Caco-2 (cell line): ENCODE measurements around the gene RBSN. TPM values are rescaled to one million over a fixed set of nuclear protein-coding genes. Genes with fewer than 3 reads are reported as not detected.

Source experiments
- BruUV-seq: library from RNA; stranded (reverse); fragments of 400-500 nt; replicated peaks from 2 replicates; lab custom pipeline; 2021; lab: Mats Ljungman, UMichigan
- CTCF ChIA-PET: fragments of 300-600 bp; sonication (Branson Sonifier 250); formaldehyde crosslinking; loops from one replicate; lab custom pipeline; 2022; ENCODE audit warnings: antibody characterized with exemption; lab: Charles Lee
- POLR2A ChIA-PET: fragments of 300-600 bp; sonication (Branson Sonifier 250); formaldehyde crosslinking; loops from one replicate; lab custom pipeline; 2022; ENCODE audit warnings: antibody characterized with exemption; lab: Charles Lee
- DNase-seq, 2 experiments: peaks; one replicate each; pipeline versions ENCODE4 v3.0.0 to v3.0.0-alpha.2; 2020 to 2022
- H3K27me3 ChIP-seq: replicated peaks from 2 replicates; pipeline ENCODE4 v1.6.0; 2011; ENCODE audit warnings: low read length; ENCODE audit not compliant: control insufficient read depth, insufficient read depth
- H3K36me3 ChIP-seq: 2 replicates; pipeline ENCODE4 v1.5.1; 2011; ENCODE audit warnings: low read length; ENCODE audit not compliant: control insufficient read depth, insufficient read depth
- H3K4me1 ChIP-seq: fragments of 250-450 bp; sonication (Bioruptor Pico); 2 replicates; pipeline ENCODE4 v1.5.1; 2020; ENCODE audit warnings: mild to moderate bottlenecking
- H3K4me3 ChIP-seq: 2 replicates; pipeline ENCODE4 v1.5.1; 2011; ENCODE audit warnings: low read depth, mild to moderate bottlenecking, control low read depth, low read length
- H3K9me3 ChIP-seq: fragments of 250-450 bp; sonication (Bioruptor Pico); 2 replicates; pipeline ENCODE4 v1.5.1; 2020; ENCODE audit warnings: mild to moderate bottlenecking, moderate library complexity
- H3K27ac Mint-ChIP-seq: one replicate; pipeline ENCODE4 v1.8.0; 2022; ENCODE audit warnings: mixed read lengths; ENCODE audit not compliant: unreplicated experiment
- H3K27me3 Mint-ChIP-seq: one replicate; pipeline ENCODE4 v1.8.0; 2022; ENCODE audit warnings: mixed read lengths; ENCODE audit not compliant: insufficient read depth, unreplicated experiment
- H3K36me3 Mint-ChIP-seq: one replicate; pipeline ENCODE4 v1.8.0; 2022; ENCODE audit warnings: mild to moderate bottlenecking, mixed read lengths; ENCODE audit not compliant: insufficient read depth, unreplicated experiment
- H3K4me1 Mint-ChIP-seq: one replicate; pipeline ENCODE4 v1.8.0; 2022; ENCODE audit warnings: low read depth, mixed read lengths; ENCODE audit not compliant: unreplicated experiment
- H3K4me3 Mint-ChIP-seq: one replicate; pipeline ENCODE4 v1.8.0; 2022; ENCODE audit warnings: mild to moderate bottlenecking, moderate library complexity, mixed read lengths; ENCODE audit not compliant: unreplicated experiment
- H3K9me3 Mint-ChIP-seq: one replicate; pipeline ENCODE4 v1.8.0; 2022; ENCODE audit warnings: mixed read lengths; ENCODE audit not compliant: unreplicated experiment
- CTCF ChIP-seq, 2 experiments: fragments of 200-600 bp in 1 of 2; IDR thresholded peaks; 1 replicate in 1 of 2; 2 replicates in 1 of 2; pipeline versions ENCODE4 v1.5.1 to v1.8.0; 2011 to 2022; ENCODE audit warnings: antibody characterized with exemption in 1 of 2, control low read depth in 1 of 2, inconsistent platforms in 1 of 2, low read depth in 1 of 2, low read length in 1 of 2, mild to moderate bottlenecking in 1 of 2, moderate library complexity in 1 of 2; ENCODE audit not compliant: insufficient read depth in 1 of 2, severe bottlenecking in 1 of 2, unreplicated experiment in 1 of 2
- intact Hi-C: fragments of 100-400 bp; cut with micrococcal nuclease; formaldehyde crosslinking; loops from one replicate; pipeline ENCODE4 v1.10.0; 2022; ENCODE audit not compliant: unreplicated experiment
- total RNA-seq: library from RNA; stranded (reverse); gene quantifications from 2 replicates; pipeline ENCODE4 v1.2.3, GENCODE V29; 2022

Gene RBSN
- total RNA-seq, 1 experiment from 2014 or later, result 19.7 TPM

GRCh38 chr3:15060029-15060428 is 38.9 kb downstream of the RBSN start:
- no peaks in the 10 kb centered on the region for H3K9me3 ChIP-seq
- Mint-ChIP-seq H3K4me3 (no peak overlapping the region), H3K36me3 (peaks cover 63% of the 10 kb centered on the region), H3K4me1 (peaks cover 10% of the 10 kb centered on the region), H3K27me3 (no peaks in the 10 kb centered on the region), H3K9me3 (no peaks in the 10 kb centered on the region), H3K27ac (peak overlapping the region; percentile 25)
- TF ChIP-seq CTCF (IDR thresholded peaks at IDR 0.05; ENCODE audit: insufficient read depth in 1 of 2, low read depth in 1 of 2, low read length in 1 of 2, severe bottlenecking in 1 of 2, unreplicated experiment in 1 of 2), result no peak
- no peak for DNase-seq
- no peaks in the 10 kb centered on the region for H3K27me3 ChIP-seq
- H3K4me1 ChIP-seq, result peaks cover 12% of the 10 kb centered on the region
- no TSS peak for BruUV-seq
- H3K4me3 ChIP-seq, result no peak overlapping the region
- intact Hi-C loops, result no loop called here
- ChIA-PET CTCF (interaction anchor here (0.9 kb wide), 1 partner anchor 9 kb away, joined by 4 read pairs; no protein-coding TSS in a partner anchor), POLR2A (no interaction called here)
- H3K36me3 ChIP-seq, result peaks cover 2% of the 10 kb centered on the region; the same call in 1 of the 2 replicates

- Histone ChIP-seq H3K4me1 (no peaks in the 10 kb centered on the region), H3K9me3 (no peaks in the 10 kb centered on the region), H3K27me3 (no peaks in the 10 kb centered on the region), H3K36me3 (peaks cover 6% of the 10 kb centered on the region; the same call in 1 of the 2 replicates), H3K4me3 (no peak overlapping the region)
- TF ChIP-seq CTCF (IDR thresholded peaks at IDR 0.05; ENCODE audit: insufficient read depth in 1 of 2, low read depth in 1 of 2, low read length in 1 of 2, severe bottlenecking in 1 of 2, unreplicated experiment in 1 of 2), result no peak
- intact Hi-C loops, result no loop called here
- no peak for DNase-seq
- Mint-ChIP-seq H3K27ac (no peak overlapping the region), H3K9me3 (no peaks in the 10 kb centered on the region), H3K4me3 (no peak overlapping the region), H3K36me3 (peaks cover 81% of the 10 kb centered on the region), H3K27me3 (no peaks in the 10 kb centered on the region), H3K4me1 (no peaks in the 10 kb centered on the region)
- no TSS peak for BruUV-seq
- POLR2A ChIA-PET, result no interaction called here
- CTCF ChIA-PET, result no interaction called here
Measured at GRCh38 chr3:15056676-15057404, 42.1 kb downstream of the RBSN start.

GRCh38 chr3:15055019-15055557 is 43.9 kb downstream of the RBSN start:
- no peak for DNase-seq
- no peak for TF ChIP-seq CTCF (IDR thresholded peaks at IDR 0.05; ENCODE audit: insufficient read depth in 1 of 2, low read depth in 1 of 2, low read length in 1 of 2, severe bottlenecking in 1 of 2, unreplicated experiment in 1 of 2)
- H3K9me3 ChIP-seq, result no peaks in the 10 kb centered on the region
- Mint-ChIP-seq H3K27ac (no peak overlapping the region), H3K36me3 (peaks cover 86% of the 10 kb centered on the region), H3K27me3 (no peaks in the 10 kb centered on the region), H3K4me1 (no peaks in the 10 kb centered on the region), H3K4me3 (no peak overlapping the region), H3K9me3 (no peaks in the 10 kb centered on the region)
- ChIA-PET CTCF (interaction anchor here (0.5 kb wide), 1 partner anchor 546 kb away, joined by 3 read pairs; no protein-coding TSS in a partner anchor), POLR2A (no interaction called here)
- no peak overlapping the region for H3K4me3 ChIP-seq
- no TSS peak for BruUV-seq
- peaks cover 6% of the 10 kb centered on the region; the same call in 1 of the 2 replicates for H3K36me3 ChIP-seq
- H3K27me3 ChIP-seq, result no peaks in the 10 kb centered on the region
- intact Hi-C loops, result no loop called here
- H3K4me1 ChIP-seq, result no peaks in the 10 kb centered on the region
